Upper lobe of right lung (tissue), 1 donor: ENCODE data around the gene ACTRT2. TPM values are rescaled to one million over a fixed set of nuclear protein-coding genes. Genes with fewer than 3 reads are reported as not detected.

Source experiments
- ATAC-seq: fragments of 200-7000 bp; cut with Tn5 transposase; one replicate; pipeline ENCODE4 v1.9.1; 2020; ENCODE audit warnings: mild to moderate bottlenecking, moderate library complexity
- DNase-seq: peaks from one replicate; pipeline ENCODE4 v3.0.0-alpha.2; 2020
- H3K27ac ChIP-seq: fragments of 200-600 bp; one replicate; pipeline ENCODE4 v1.8.0; 2022
- H3K27me3 ChIP-seq: fragments of 200-600 bp; one replicate; pipeline ENCODE4 v1.8.0; 2022; ENCODE audit warnings: mild to moderate bottlenecking
- H3K36me3 ChIP-seq: fragments of 200-600 bp; one replicate; pipeline ENCODE4 v1.8.0; 2022
- H3K4me1 ChIP-seq: fragments of 200-600 bp; one replicate; pipeline ENCODE4 v1.8.0; 2022
- H3K4me3 ChIP-seq: fragments of 200-600 bp; one replicate; pipeline ENCODE4 v1.8.0; 2022; ENCODE audit warnings: mild to moderate bottlenecking
- H3K9me3 ChIP-seq: fragments of 200-600 bp; one replicate; pipeline ENCODE4 v1.8.0; 2022
- CTCF ChIP-seq: fragments of 200-600 bp; IDR thresholded peaks from one replicate; pipeline ENCODE4 v1.8.0; 2022; ENCODE audit warnings: antibody characterized with exemption
- intact Hi-C: fragments of 100-400 bp; cut with DNase I; formaldehyde crosslinking; loops from one replicate; pipeline ENCODE4 v1.11.0; 2022
- total RNA-seq: library from RNA; stranded (reverse); fragmentation: NEBNext Ultra II Directional; extraction: Animal tissue kit (Norgen Biotek cat#: 25700); gene quantifications from one replicate; pipeline ENCODE4 v1.2.1, GENCODE V29; 2021
- donor health status: DM: no; HTN: yes; CAD: no; lungs with severe emphysema.

The ACTRT2 gene
- total RNA-seq, 1 donor from 2014 or later: not detected

GRCh38 chr1:2989976-2990375 is 31.3 kb upstream of the ACTRT2 start:
- ATAC-seq: no peak
- Histone ChIP-seq H3K4me3 (no peak overlapping the region), H3K36me3 (no peaks in the 10 kb centered on the region), H3K9me3 (no peaks in the 10 kb centered on the region), H3K27ac (no peak overlapping the region), H3K4me1 (no peaks in the 10 kb centered on the region), H3K27me3 (no peaks in the 10 kb centered on the region)
- intact Hi-C loops: no loop called here
- DNase-seq: peak; percentile 41
- TF ChIP-seq CTCF: no peak

GRCh38 chr1:2990376-2991115 is 30.7 kb upstream of the ACTRT2 start:
- intact Hi-C loops: no loop called here

GRCh38 chr1:2991753-2992495 is 29.3 kb upstream of the ACTRT2 start:
- no peak overlapping the region for H3K27ac ChIP-seq
- intact Hi-C loops: no loop called here
- H3K36me3 ChIP-seq: no peaks in the 10 kb centered on the region
- H3K27me3 ChIP-seq: no peaks in the 10 kb centered on the region
- no peaks in the 10 kb centered on the region for H3K4me1 ChIP-seq
- H3K4me3 ChIP-seq: no peak overlapping the region
- no peak for DNase-seq
- no peak for ATAC-seq
- TF ChIP-seq CTCF: no peak
- peaks cover 8% of the 10 kb centered on the region for H3K9me3 ChIP-seq

More at GRCh38 chr1:2990376-2991115, 30.7 kb upstream of the ACTRT2 start:
- no peak for TF ChIP-seq CTCF
- no peak overlapping the region for H3K27ac ChIP-seq
- H3K36me3 ChIP-seq: no peaks in the 10 kb centered on the region
- no peaks in the 10 kb centered on the region for H3K27me3 ChIP-seq
- DNase-seq (no peak), ATAC-seq (no peak)
- H3K4me3 ChIP-seq: no peak overlapping the region
- no peaks in the 10 kb centered on the region for H3K4me1 ChIP-seq
- H3K9me3 ChIP-seq: no peaks in the 10 kb centered on the region

- H3K4me1 ChIP-seq: no peaks in the 10 kb centered on the region
- no peak for ATAC-seq
- H3K9me3 ChIP-seq: peaks cover 8% of the 10 kb centered on the region
- H3K4me3 ChIP-seq: no peak overlapping the region
- intact Hi-C loops: no loop called here
- no peaks in the 10 kb centered on the region for H3K27me3 ChIP-seq
- no peaks in the 10 kb centered on the region for H3K36me3 ChIP-seq
- TF ChIP-seq CTCF: no peak
- no peak overlapping the region for H3K27ac ChIP-seq
- DNase-seq: no peak
These were observed 22.7 kb upstream of the ACTRT2 start for GRCh38 chr1:2998503-2999100.

- Histone ChIP-seq H3K9me3 (peaks cover 8% of the 10 kb centered on the region), H3K27ac (no peak overlapping the region), H3K4me3 (no peak overlapping the region), H3K36me3 (no peaks in the 10 kb centered on the region), H3K4me1 (no peaks in the 10 kb centered on the region), H3K27me3 (no peaks in the 10 kb centered on the region)
- ATAC-seq (no peak), DNase-seq (no peak)
- intact Hi-C loops: no loop called here
- TF ChIP-seq CTCF: no peak
These were observed 22.1 kb upstream of the ACTRT2 start for GRCh38 chr1:2999138-2999537.
